WTC11 (cell line): ENCODE data around the gene SNX10. TPM values are rescaled to one million over a fixed set of nuclear protein-coding genes. Genes with fewer than 3 reads are reported as not detected.
"Not testable (repeated sequence)": the region's sequence is repeated elsewhere in the genome, so short reads cannot be mapped to it uniquely, and the experiment has no call there.

Experiments
- ATAC-seq: fragments of 200-7000 bp; cut with Tn5 transposase; 2 replicates; pipeline ENCODE4 v1.10.0; 2021; ENCODE audit warnings: mild to moderate bottlenecking, moderate library complexity
- CTCF ChIA-PET: fragments of 300-600 bp; sonication (Branson Sonifier 250); formaldehyde crosslinking; loops from one replicate; lab custom pipeline; 2021; ENCODE audit warnings: antibody characterized with exemption; lab: Charles Lee
- POLR2A ChIA-PET: fragments of 350-600 bp; sonication (Branson Sonifier 250); formaldehyde crosslinking; loops from one replicate; lab custom pipeline; 2021; ENCODE audit warnings: antibody characterized with exemption; lab: Charles Lee
- DNase-seq: peaks from one replicate; pipeline ENCODE4 v3.0.0; 2021; ENCODE audit warnings: low spot score
- H3K27ac Mint-ChIP-seq: 2 replicates; pipeline ENCODE4 v1.8.0; 2021; ENCODE audit warnings: mixed read lengths
- H3K27me3 Mint-ChIP-seq: 2 replicates; pipeline ENCODE4 v1.8.0; 2021; ENCODE audit warnings: low read depth, mild to moderate bottlenecking, moderate library complexity, mixed read lengths
- H3K36me3 Mint-ChIP-seq: 2 replicates; pipeline ENCODE4 v1.8.0; 2021; ENCODE audit warnings: mixed read lengths
- H3K4me1 Mint-ChIP-seq: 2 replicates; pipeline ENCODE4 v1.8.0; 2022; ENCODE audit warnings: mixed read lengths
- H3K4me3 Mint-ChIP-seq: 2 replicates; pipeline ENCODE4 v1.8.0; 2021; ENCODE audit warnings: mild to moderate bottlenecking, moderate library complexity, mixed read lengths
- H3K9me3 Mint-ChIP-seq: 2 replicates; pipeline ENCODE4 v1.8.0; 2021; ENCODE audit warnings: mixed read lengths
- ATF1 ChIP-seq: sonication (generic); formaldehyde crosslinking; IDR thresholded peaks from 2 replicates; pipeline ENCODE4 v1.8.1; 2023; ENCODE audit warnings: mild to moderate bottlenecking, moderate library complexity, missing genetic modification reagents
- CREB1 ChIP-seq: sonication (generic); formaldehyde crosslinking; IDR thresholded peaks from 2 replicates; pipeline ENCODE4 v1.8.0; 2023; ENCODE audit warnings: mild to moderate bottlenecking, missing genetic modification reagents
- ELF4 ChIP-seq: sonication (generic); formaldehyde crosslinking; IDR thresholded peaks from 2 replicates; pipeline ENCODE4 v1.8.1; 2022; ENCODE audit warnings: low read depth, mild to moderate bottlenecking, moderate library complexity, missing genetic modification reagents
- EMX1 ChIP-seq: fragments of 250-450 bp; sonication (Bioruptor Pico); IDR thresholded peaks from 2 replicates; pipeline ENCODE4 v1.8.0; 2021; ENCODE audit warnings: mild to moderate bottlenecking
- GABPB1 ChIP-seq: sonication (generic); formaldehyde crosslinking; IDR thresholded peaks from 2 replicates; pipeline ENCODE4 v1.8.1; 2023; ENCODE audit warnings: mild to moderate bottlenecking, missing genetic modification reagents
- NR1H2 ChIP-seq: sonication (generic); formaldehyde crosslinking; IDR thresholded peaks from 2 replicates; pipeline ENCODE4 v1.9.0; 2021; ENCODE audit warnings: mild to moderate bottlenecking, moderate library complexity, missing genetic modification reagents
- RELA ChIP-seq: sonication (generic); formaldehyde crosslinking; IDR thresholded peaks from 2 replicates; pipeline ENCODE4 v1.8.1; 2022; ENCODE audit warnings: missing genetic modification reagents, mild to moderate bottlenecking, borderline replicate concordance
- ZNF138 ChIP-seq: sonication (generic); formaldehyde crosslinking; conservative IDR thresholded peaks from 2 replicates; pipeline ENCODE4 v1.8.1; 2022; ENCODE audit warnings: mild to moderate bottlenecking, moderate library complexity, missing genetic modification reagents
- ZNF317 ChIP-seq: sonication (generic); formaldehyde crosslinking; IDR thresholded peaks from 2 replicates; pipeline ENCODE4 v1.8.1; 2023; ENCODE audit warnings: low read depth, mild to moderate bottlenecking, moderate library complexity, missing genetic modification reagents, borderline replicate concordance
- ZNF396 ChIP-seq: fragments of 250-450 bp; sonication (Bioruptor Pico); IDR thresholded peaks from 2 replicates; pipeline ENCODE4 v1.8.0; 2021; ENCODE audit warnings: mild to moderate bottlenecking, moderate library complexity, borderline replicate concordance
- ZNF671 ChIP-seq: fragments of 250-450 bp; sonication (Bioruptor Pico); IDR thresholded peaks from 2 replicates; pipeline ENCODE4 v1.8.0; 2021; ENCODE audit warnings: mild to moderate bottlenecking
- total RNA-seq: library from RNA; stranded (reverse); gene quantifications from 3 replicates; pipeline ENCODE4 v1.2.3, GENCODE V29; 2021
- TF ChIP-seq, protein P1 (sequence below): sonication (generic); formaldehyde crosslinking; IDR thresholded peaks from 2 replicates; pipeline ENCODE4 v1.8.1; 2023; ENCODE audit warnings: mild to moderate bottlenecking, missing genetic modification reagents
- TF ChIP-seq, protein P2 (sequence below): sonication (generic); formaldehyde crosslinking; IDR thresholded peaks from 2 replicates; pipeline ENCODE4 v1.8.0; 2022; ENCODE audit warnings: missing genetic modification reagents
- TF ChIP-seq, protein P3 (sequence below): fragments of 250-450 bp; sonication (Bioruptor Pico); IDR thresholded peaks from 2 replicates; pipeline ENCODE4 v1.8.0; 2021; ENCODE audit warnings: mild to moderate bottlenecking
- TF ChIP-seq, protein P4 (sequence below): sonication (generic); formaldehyde crosslinking; IDR thresholded peaks from 2 replicates; pipeline ENCODE4 v1.8.1; 2023; ENCODE audit warnings: mild to moderate bottlenecking, missing genetic modification reagents
- TF ChIP-seq, protein P5 (sequence below): sonication (generic); formaldehyde crosslinking; IDR thresholded peaks from 2 replicates; pipeline ENCODE4 v1.8.0; 2022; ENCODE audit warnings: mild to moderate bottlenecking, missing genetic modification reagents
- TF ChIP-seq, protein P6 (sequence below): sonication (generic); formaldehyde crosslinking; IDR thresholded peaks from 2 replicates; pipeline ENCODE4 v1.8.1; 2022; ENCODE audit warnings: mild to moderate bottlenecking, missing genetic modification reagents, moderate library complexity, borderline replicate concordance

Gene SNX10
- total RNA-seq, 1 experiment from 2014 or later: 10.8 TPM

DNA sequence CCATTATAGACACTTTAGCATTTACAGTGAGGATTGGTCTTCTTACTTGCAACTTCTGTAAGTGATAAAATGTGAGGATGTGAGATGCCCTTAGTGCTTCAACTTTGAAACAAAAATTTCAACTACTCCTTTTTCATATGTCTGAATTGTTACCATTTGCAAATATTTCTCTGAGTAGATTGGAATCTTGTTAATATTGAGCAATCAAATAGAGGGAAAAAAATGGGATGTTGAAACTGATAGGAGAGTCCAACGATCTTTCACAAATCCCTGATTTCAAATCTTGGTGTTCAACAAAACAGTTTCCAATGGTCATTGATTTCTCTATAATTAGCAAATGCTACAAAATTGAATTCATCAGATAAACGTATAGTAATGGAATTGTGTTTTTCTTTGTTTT lies 5.5 kb upstream of the SNX10 start (continued):
- no peak for TF ChIP-seq EMX1 (CRISPR knock-in tag)
- TF ChIP-seq, protein P1, sequence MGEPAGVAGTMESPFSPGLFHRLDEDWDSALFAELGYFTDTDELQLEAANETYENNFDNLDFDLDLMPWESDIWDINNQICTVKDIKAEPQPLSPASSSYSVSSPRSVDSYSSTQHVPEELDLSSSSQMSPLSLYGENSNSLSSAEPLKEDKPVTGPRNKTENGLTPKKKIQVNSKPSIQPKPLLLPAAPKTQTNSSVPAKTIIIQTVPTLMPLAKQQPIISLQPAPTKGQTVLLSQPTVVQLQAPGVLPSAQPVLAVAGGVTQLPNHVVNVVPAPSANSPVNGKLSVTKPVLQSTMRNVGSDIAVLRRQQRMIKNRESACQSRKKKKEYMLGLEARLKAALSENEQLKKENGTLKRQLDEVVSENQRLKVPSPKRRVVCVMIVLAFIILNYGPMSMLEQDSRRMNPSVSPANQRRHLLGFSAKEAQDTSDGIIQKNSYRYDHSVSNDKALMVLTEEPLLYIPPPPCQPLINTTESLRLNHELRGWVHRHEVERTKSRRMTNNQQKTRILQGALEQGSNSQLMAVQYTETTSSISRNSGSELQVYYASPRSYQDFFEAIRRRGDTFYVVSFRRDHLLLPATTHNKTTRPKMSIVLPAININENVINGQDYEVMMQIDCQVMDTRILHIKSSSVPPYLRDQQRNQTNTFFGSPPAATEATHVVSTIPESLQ (CRISPR knock-in tag): no peak
- TF ChIP-seq, all 79 proteins: peak for 0

DNA sequence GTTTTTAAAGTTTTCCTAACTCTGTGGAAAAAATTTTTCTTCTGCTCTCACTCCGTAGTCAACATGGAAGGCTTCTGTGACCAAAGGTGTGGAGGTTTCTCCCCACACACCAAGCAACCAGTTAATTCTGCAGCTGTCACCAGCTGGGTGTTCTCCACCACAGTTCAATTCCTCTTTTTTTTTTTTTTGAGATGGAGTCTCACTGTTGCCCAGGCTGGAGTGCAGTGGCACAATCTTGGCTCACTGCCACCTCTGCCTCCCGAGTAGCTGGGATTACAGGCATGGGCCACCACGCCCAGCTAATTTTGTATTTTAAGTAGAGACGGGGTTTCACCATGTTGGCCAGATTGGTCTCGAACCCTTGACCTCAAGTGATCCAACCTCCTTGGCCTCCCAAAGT lies 3.5 kb upstream of the SNX10 start:
- CTCF ChIA-PET, H3K9me3 Mint-ChIP-seq, H3K4me3 Mint-ChIP-seq, ATAC-seq, H3K36me3 Mint-ChIP-seq, H3K27me3 Mint-ChIP-seq, H3K27ac Mint-ChIP-seq, DNase-seq, POLR2A ChIA-PET: not testable (repeated sequence)
- peaks cover 17% of the 10 kb centered on the region for H3K4me1 Mint-ChIP-seq

DNA sequence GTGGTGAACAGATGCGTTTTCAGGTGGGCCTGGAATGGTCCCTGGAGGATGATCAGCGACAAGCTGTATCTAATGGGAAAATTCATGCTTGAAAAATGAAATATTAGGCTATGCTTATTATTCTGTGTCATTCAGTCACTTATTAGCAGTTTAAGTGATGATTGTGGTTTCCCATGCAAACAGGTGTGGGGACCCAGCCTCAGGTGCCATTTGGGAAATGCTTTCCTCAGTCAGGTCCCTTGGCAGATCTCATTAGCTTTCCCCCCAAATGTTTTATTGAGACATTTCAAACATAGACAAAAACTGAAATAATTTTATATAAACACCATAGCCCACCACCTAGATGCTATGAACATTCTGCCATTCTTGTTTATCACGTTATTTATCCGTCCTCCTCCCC lies 411 bp upstream of the SNX10 start:
- CTCF ChIA-PET: interaction anchor here (0.6 to 1.3 kb wide), 6 partner anchors 10 to 396 kb away, joined by 3 to 5 read pairs (median 3); no protein-coding TSS in a partner anchor
- H3K4me3 Mint-ChIP-seq: peak overlapping the region; percentile 82
- no peak for TF ChIP-seq ZNF138 (CRISPR knock-in tag)
- TF ChIP-seq, protein P1 (CRISPR knock-in tag): no peak
- TF ChIP-seq, protein P2, sequence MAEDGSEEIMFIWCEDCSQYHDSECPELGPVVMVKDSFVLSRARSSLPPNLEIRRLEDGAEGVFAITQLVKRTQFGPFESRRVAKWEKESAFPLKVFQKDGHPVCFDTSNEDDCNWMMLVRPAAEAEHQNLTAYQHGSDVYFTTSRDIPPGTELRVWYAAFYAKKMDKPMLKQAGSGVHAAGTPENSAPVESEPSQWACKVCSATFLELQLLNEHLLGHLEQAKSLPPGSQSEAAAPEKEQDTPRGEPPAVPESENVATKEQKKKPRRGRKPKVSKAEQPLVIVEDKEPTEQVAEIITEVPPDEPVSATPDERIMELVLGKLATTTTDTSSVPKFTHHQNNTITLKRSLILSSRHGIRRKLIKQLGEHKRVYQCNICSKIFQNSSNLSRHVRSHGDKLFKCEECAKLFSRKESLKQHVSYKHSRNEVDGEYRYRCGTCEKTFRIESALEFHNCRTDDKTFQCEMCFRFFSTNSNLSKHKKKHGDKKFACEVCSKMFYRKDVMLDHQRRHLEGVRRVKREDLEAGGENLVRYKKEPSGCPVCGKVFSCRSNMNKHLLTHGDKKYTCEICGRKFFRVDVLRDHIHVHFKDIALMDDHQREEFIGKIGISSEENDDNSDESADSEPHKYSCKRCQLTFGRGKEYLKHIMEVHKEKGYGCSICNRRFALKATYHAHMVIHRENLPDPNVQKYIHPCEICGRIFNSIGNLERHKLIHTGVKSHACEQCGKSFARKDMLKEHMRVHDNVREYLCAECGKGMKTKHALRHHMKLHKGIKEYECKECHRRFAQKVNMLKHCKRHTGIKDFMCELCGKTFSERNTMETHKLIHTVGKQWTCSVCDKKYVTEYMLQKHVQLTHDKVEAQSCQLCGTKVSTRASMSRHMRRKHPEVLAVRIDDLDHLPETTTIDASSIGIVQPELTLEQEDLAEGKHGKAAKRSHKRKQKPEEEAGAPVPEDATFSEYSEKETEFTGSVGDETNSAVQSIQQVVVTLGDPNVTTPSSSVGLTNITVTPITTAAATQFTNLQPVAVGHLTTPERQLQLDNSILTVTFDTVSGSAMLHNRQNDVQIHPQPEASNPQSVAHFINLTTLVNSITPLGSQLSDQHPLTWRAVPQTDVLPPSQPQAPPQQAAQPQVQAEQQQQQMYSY: no peak
- TF ChIP-seq, protein P3, sequence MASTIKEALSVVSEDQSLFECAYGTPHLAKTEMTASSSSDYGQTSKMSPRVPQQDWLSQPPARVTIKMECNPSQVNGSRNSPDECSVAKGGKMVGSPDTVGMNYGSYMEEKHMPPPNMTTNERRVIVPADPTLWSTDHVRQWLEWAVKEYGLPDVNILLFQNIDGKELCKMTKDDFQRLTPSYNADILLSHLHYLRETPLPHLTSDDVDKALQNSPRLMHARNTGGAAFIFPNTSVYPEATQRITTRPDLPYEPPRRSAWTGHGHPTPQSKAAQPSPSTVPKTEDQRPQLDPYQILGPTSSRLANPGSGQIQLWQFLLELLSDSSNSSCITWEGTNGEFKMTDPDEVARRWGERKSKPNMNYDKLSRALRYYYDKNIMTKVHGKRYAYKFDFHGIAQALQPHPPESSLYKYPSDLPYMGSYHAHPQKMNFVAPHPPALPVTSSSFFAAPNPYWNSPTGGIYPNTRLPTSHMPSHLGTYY (CRISPR knock-in tag): no peak
- TF ChIP-seq, protein P4, sequence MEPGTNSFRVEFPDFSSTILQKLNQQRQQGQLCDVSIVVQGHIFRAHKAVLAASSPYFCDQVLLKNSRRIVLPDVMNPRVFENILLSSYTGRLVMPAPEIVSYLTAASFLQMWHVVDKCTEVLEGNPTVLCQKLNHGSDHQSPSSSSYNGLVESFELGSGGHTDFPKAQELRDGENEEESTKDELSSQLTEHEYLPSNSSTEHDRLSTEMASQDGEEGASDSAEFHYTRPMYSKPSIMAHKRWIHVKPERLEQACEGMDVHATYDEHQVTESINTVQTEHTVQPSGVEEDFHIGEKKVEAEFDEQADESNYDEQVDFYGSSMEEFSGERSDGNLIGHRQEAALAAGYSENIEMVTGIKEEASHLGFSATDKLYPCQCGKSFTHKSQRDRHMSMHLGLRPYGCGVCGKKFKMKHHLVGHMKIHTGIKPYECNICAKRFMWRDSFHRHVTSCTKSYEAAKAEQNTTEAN (CRISPR knock-in tag): no peak
- TF ChIP-seq, protein P5, sequence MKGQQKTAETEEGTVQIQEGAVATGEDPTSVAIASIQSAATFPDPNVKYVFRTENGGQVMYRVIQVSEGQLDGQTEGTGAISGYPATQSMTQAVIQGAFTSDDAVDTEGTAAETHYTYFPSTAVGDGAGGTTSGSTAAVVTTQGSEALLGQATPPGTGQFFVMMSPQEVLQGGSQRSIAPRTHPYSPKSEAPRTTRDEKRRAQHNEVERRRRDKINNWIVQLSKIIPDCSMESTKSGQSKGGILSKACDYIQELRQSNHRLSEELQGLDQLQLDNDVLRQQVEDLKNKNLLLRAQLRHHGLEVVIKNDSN (CRISPR knock-in tag): no peak
- no peak for TF ChIP-seq ATF1 (CRISPR knock-in tag)
- no peak for TF ChIP-seq ZNF671 (CRISPR knock-in tag)
- no peak for TF ChIP-seq ZNF396 (CRISPR knock-in tag)
- no peak for TF ChIP-seq GABPB1 (CRISPR knock-in tag)
- no peak for TF ChIP-seq CREB1 (CRISPR knock-in tag)
- TF ChIP-seq, protein P6, sequence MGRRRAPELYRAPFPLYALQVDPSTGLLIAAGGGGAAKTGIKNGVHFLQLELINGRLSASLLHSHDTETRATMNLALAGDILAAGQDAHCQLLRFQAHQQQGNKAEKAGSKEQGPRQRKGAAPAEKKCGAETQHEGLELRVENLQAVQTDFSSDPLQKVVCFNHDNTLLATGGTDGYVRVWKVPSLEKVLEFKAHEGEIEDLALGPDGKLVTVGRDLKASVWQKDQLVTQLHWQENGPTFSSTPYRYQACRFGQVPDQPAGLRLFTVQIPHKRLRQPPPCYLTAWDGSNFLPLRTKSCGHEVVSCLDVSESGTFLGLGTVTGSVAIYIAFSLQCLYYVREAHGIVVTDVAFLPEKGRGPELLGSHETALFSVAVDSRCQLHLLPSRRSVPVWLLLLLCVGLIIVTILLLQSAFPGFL (CRISPR knock-in tag): no peak
- no peak for TF ChIP-seq ZNF317 (CRISPR knock-in tag)
- no peak for TF ChIP-seq NR1H2 (CRISPR knock-in tag)
- no peak for TF ChIP-seq RELA
- no peak for TF ChIP-seq ELF4 (CRISPR knock-in tag)

More for the DNA sequence above, 411 bp upstream of the SNX10 start:
- no peak for DNase-seq
- Mint-ChIP-seq H3K9me3 (no peaks in the 10 kb centered on the region), H3K27ac (peak overlapping the region; percentile 63; the same call in 1 of the 2 replicates), H3K27me3 (no peaks in the 10 kb centered on the region; the same call in 1 of the 2 replicates), H3K4me1 (peaks cover 19% of the 10 kb centered on the region), H3K36me3 (no peaks in the 10 kb centered on the region)
- POLR2A ChIA-PET: interaction anchor here (0.6 to 0.9 kb wide), 3 partner anchors 90 to 102 kb away, joined by 3 read pairs; partner anchors contain the start of genes CBX3 and HNRNPA2B1
- ATAC-seq: no peak
